ENCODE measurements around the gene ALAS1. TPM values are rescaled to one million over a fixed set of nuclear protein-coding genes. Genes with fewer than 3 reads are reported as not detected.

The ALAS1 gene
- total and polyA plus RNA-seq, 10 donors = 13.0 to 40.8 (median 32.8) TPM

DNA sequence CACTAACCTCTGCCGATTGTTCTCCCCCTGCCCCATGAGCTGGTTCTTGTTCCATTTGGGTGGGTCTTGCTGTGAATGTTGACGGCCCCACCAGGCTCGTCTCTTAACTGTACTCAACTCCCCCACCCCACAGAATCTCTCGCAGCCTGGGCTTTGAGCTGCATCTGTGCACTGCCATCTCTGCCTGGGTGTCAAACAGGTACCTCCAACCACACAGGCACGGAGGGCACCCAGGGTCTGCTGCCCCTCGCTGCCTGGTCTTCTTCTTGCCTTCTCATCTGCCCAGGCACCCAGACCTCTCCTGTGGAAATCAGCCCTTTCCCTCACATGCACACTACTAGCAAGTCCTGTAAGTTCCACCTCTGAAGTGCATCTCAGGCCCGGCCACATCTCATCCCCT lies 17.4 kb downstream of the ALAS1 start:
- DNase-seq = peak; percentile 43
- Histone ChIP-seq H3K9me3 (no peaks in the 10 kb centered on the region), H3K4me3 (no peak overlapping the region), H3K4me1 (peaks cover 24 to 55% (median 44%) of the 10 kb centered on the region in 6 donors), H3K27me3 (replicated peaks in 1 of 7) (no peaks in the 10 kb centered on the region), H3K27ac (no peak overlapping the region), H3K36me3 (peaks cover 0 to 71% (median 53%) of the 10 kb centered on the region in 6 donors)
- no peak for TF ChIP-seq POLR2AphosphoS5 (IDR thresholded peaks at IDR 0.05)
- TF ChIP-seq, protein P1, sequence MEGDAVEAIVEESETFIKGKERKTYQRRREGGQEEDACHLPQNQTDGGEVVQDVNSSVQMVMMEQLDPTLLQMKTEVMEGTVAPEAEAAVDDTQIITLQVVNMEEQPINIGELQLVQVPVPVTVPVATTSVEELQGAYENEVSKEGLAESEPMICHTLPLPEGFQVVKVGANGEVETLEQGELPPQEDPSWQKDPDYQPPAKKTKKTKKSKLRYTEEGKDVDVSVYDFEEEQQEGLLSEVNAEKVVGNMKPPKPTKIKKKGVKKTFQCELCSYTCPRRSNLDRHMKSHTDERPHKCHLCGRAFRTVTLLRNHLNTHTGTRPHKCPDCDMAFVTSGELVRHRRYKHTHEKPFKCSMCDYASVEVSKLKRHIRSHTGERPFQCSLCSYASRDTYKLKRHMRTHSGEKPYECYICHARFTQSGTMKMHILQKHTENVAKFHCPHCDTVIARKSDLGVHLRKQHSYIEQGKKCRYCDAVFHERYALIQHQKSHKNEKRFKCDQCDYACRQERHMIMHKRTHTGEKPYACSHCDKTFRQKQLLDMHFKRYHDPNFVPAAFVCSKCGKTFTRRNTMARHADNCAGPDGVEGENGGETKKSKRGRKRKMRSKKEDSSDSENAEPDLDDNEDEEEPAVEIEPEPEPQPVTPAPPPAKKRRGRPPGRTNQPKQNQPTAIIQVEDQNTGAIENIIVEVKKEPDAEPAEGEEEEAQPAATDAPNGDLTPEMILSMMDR (IDR thresholded peaks at IDR 0.05 in 8 of 11, conservative IDR thresholded peaks at IDR 0.05 in 3 of 11) = no peak
- no peak for TF ChIP-seq POLR2A (IDR thresholded peaks at IDR 0.05)
- WGBS, 5 donors = 91 to 98% (median 94%) methylated on average over 7 of the region's 7 CpGs
- intact Hi-C loops (cut with DNase I; ENCODE audit: low total_unique reads) = no loop called here

DNA sequence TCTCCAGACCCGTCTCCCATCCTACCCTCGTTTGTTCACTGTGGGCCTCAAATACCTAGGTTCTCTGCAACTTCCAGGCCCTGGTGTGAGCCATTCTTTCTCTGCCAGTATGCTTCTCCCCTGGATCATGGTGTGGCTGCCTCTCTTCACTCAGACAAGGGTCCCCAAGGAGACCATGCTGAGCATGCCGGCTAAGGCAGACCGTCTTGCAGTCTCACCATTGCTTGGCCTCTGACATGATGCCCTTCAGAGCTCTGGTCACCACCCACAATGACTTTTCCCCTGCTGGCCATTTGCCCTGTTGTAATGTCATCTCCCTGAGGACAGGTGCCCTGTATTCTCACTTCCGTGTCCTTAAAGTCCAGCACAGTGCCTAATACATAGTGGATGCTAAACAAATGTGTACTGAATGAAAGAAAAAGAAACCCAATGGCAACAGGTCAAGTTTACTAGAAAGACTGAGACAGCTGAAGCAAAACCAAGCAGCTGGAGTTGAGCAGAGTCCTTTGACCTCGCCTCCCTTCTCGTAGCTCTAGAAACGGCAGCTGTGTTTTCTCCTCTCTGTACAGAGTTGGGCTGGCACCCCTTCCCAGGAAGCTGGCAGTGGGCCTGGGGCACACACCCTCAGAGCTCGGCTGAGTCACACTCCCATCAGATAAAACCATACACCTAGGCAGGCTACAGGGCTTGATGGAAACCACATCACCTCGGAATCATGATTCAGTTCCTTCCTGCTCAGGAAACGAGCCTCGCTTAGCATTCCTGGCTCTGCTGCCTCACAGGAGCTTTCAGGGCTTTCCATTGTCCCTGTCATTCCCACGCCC lies 18.8 kb downstream of the ALAS1 start:
- Histone ChIP-seq H3K4me1 (peaks cover 38 to 60% (median 58%) of the 10 kb centered on the region in 6 donors), H3K27me3 (replicated peaks in 1 of 7) (no peaks in the 10 kb centered on the region), H3K27ac (peak overlapping the region in 7 of 8 donors; percentile 19 to 73 (median 55)), H3K4me3 (peak overlapping the region in 1 of 8 donors; percentile 6), H3K36me3 (peaks cover 0 to 68% (median 38%) of the 10 kb centered on the region in 6 donors), H3K9me3 (no peaks in the 10 kb centered on the region)
- WGBS, 5 donors = 32 to 40% (median 37%) methylated on average over 13 of the region's 13 CpGs
- peak; percentile 78 for DNase-seq
- no peak for TF ChIP-seq POLR2A (IDR thresholded peaks at IDR 0.05)
- peak in 2 of 3 donors; percentile 49 to 55 for TF ChIP-seq POLR2AphosphoS5 (IDR thresholded peaks at IDR 0.05)
- TF ChIP-seq, protein P1 (IDR thresholded peaks at IDR 0.05 in 8 of 11, conservative IDR thresholded peaks at IDR 0.05 in 3 of 11) = no peak
- intact Hi-C loops (cut with DNase I; ENCODE audit: low total_unique reads) = no loop called here

DNA sequence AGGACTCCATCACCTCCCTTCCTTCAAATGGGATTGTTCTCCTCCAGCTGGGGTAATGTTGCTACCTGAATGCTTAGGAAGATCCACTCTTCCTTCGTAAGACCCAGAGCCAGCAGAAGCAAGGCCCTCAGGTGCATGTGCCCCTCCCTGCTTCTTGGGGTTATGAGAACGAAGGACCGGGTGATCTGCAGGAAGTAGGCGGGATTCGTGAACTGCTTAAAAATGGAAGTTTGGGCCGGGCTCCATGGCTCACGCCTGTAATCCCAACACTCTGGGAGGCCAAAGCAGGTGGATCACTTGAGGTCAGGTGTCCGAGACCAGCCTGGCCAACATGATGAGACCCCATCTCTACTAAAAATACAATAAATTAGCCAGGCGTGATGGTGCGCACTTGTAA lies 19.4 kb downstream of the ALAS1 start:
- H3K36me3 ChIP-seq = peaks cover 0 to 68% (median 32%) of the 10 kb centered on the region in 6 donors
- no peaks in the 10 kb centered on the region for H3K9me3 ChIP-seq
- TF ChIP-seq, protein P1 (IDR thresholded peaks at IDR 0.05 in 8 of 11, conservative IDR thresholded peaks at IDR 0.05 in 3 of 11) = no peak
- TF ChIP-seq POLR2AphosphoS5 (IDR thresholded peaks at IDR 0.05) = no peak
- TF ChIP-seq POLR2A (IDR thresholded peaks at IDR 0.05) = no peak
- H3K27me3 ChIP-seq (replicated peaks in 1 of 7) = no peaks in the 10 kb centered on the region
- intact Hi-C loops (cut with DNase I; ENCODE audit: low total_unique reads) = no loop called here
- H3K27ac ChIP-seq = peak overlapping the region in 7 of 8 donors; percentile 19 to 73 (median 55)
- peak overlapping the region in 1 of 8 donors; percentile 6 for H3K4me3 ChIP-seq
- 45 to 57% (median 50%) methylated on average over 10 of the region's 10 CpGs for whole genome bisulfite sequencing, 5 donors
- peak; percentile 38 for DNase-seq
- peaks cover 44 to 66% (median 64%) of the 10 kb centered on the region in 6 donors for H3K4me1 ChIP-seq

DNA sequence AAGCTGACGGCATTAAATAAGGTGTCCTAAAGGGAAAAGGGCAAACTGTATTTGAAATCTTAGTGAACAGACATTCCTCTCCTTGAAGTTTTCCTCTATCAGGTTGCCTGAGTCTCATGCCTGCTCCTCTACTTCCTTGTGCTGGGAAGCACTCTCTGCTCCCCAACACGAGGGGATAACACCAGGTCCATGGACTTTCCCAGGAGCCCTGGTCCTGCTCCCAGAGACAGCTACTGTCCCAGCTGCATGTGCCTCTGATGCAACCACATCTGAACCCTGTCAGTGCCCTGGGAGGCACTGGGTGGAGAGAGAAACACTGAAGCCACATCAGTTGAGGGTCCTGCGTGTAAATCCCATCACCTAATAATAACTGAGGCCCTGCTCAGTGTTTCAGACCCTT lies 20.1 kb downstream of the ALAS1 start:
- H3K36me3 ChIP-seq = peaks cover 0 to 68% (median 26%) of the 10 kb centered on the region in 6 donors
- no peaks in the 10 kb centered on the region for H3K27me3 ChIP-seq (replicated peaks in 1 of 7)
- WGBS, 5 donors = 67 to 88% (median 74%) methylated on average over 2 to 3 of the region's 3 CpGs
- peak overlapping the region in 4 of 8 donors; percentile 54 to 73 (median 62) for H3K27ac ChIP-seq
- TF ChIP-seq POLR2AphosphoS5 (IDR thresholded peaks at IDR 0.05) = no peak
- TF ChIP-seq, protein P1 (IDR thresholded peaks at IDR 0.05 in 8 of 11, conservative IDR thresholded peaks at IDR 0.05 in 3 of 11) = no peak
- TF ChIP-seq POLR2A (IDR thresholded peaks at IDR 0.05) = no peak
- DNase-seq = peak; percentile 55
- H3K4me1 ChIP-seq = peaks cover 46 to 73% (median 70%) of the 10 kb centered on the region in 6 donors
- H3K9me3 ChIP-seq = no peaks in the 10 kb centered on the region
- intact Hi-C loops (cut with DNase I; ENCODE audit: low total_unique reads) = no loop called here
- peak overlapping the region in 1 of 8 donors; percentile 27 for H3K4me3 ChIP-seq

Data from spleen (tissue), 11 donors.